SK-N-SH (cell line): ENCODE results near the gene ACTN2. TPM values are rescaled to one million over a fixed set of nuclear protein-coding genes. Genes with fewer than 3 reads are reported as not detected.

Source experiments
- CTCF ChIA-PET: fragments of 300-600, 350-600 bp; formaldehyde crosslinking; extraction: SDS; loops from one replicate; lab custom pipeline; 2021; lab: Yijun Ruan, JAX
- POLR2A ChIA-PET: fragments of 350-600 bp; sonication (Branson Sonifier 250); formaldehyde crosslinking; extraction: SDS; loops from one replicate; lab custom pipeline; 2020; ENCODE audit warnings: antibody characterized with exemption, inconsistent platforms; lab: Yijun Ruan, JAX
- DNase-seq: peaks from one replicate; pipeline ENCODE4 v3.0.0; 2012
- H2AFZ ChIP-seq: fragments of 200-600 bp; sonication (generic); 2 replicates; pipeline ENCODE4 v1.8.1; 2016; ENCODE audit warnings: antibody characterized with exemption, mild to moderate bottlenecking, low read depth
- H3F3A ChIP-seq: fragments of 200-600 bp; sonication (generic); replicated peaks from 2 replicates; pipeline ENCODE3; 2016; ENCODE audit warnings: antibody characterized with exemption, mild to moderate bottlenecking; ENCODE audit not compliant: insufficient read depth
- H3K27ac ChIP-seq, 2 experiments: fragments of 200-500 bp in 1 of 2; fragments of 200-600 bp in 1 of 2; sonication (Bioruptor generic) in 1 of 2; sonication (generic), shearing (Covaris generic) in 1 of 2; 2 replicates each; pipeline versions ENCODE4 v1.5.1 to v1.6.1; 2014 to 2016; ENCODE audit warnings: low read depth in 2 of 2, inconsistent platforms in 1 of 2, low read length in 1 of 2, mild to moderate bottlenecking in 1 of 2, mixed read lengths in 1 of 2
- H3K27me3 ChIP-seq: fragments of 200-600 bp; sonication (generic), shearing (Covaris generic); 2 replicates; pipeline ENCODE4 v1.6.1; 2016; ENCODE audit warnings: mixed run types; ENCODE audit not compliant: insufficient read depth
- H3K36me3 ChIP-seq, 2 experiments: fragments of 200-500 bp in 1 of 2; fragments of 200-600 bp in 1 of 2; sonication (Bioruptor generic) in 1 of 2; sonication (generic) in 1 of 2; replicated peaks in 1 of 2; 2 replicates each; pipeline versions ENCODE3 to v1.5.1; 2014 to 2016; ENCODE audit warnings: low read length in 1 of 2, mild to moderate bottlenecking in 1 of 2; ENCODE audit not compliant: insufficient read depth in 2 of 2, control insufficient read depth in 1 of 2
- H3K4me1 ChIP-seq, 2 experiments: fragments of 200-500 bp in 1 of 2; fragments of 200-600 bp in 1 of 2; sonication (Bioruptor generic) in 1 of 2; sonication (generic), shearing (Covaris generic) in 1 of 2; 2 replicates each; pipeline versions ENCODE4 v1.5.1 to v1.6.1; 2014 to 2016; ENCODE audit warnings: low read depth in 1 of 2, low read length in 1 of 2, mixed run types in 1 of 2; ENCODE audit not compliant: insufficient read depth in 2 of 2, control insufficient read depth in 1 of 2
- H3K4me2 ChIP-seq: fragments of 200-600 bp; sonication (generic), shearing (Covaris generic); 2 replicates; pipeline ENCODE4 v1.6.1; 2017; ENCODE audit warnings: mixed run types
- H3K4me3 ChIP-seq, 2 experiments: fragments of 200-500 bp in 1 of 2; fragments of 200-600 bp in 1 of 2; sonication (Bioruptor generic) in 1 of 2; sonication (generic), shearing (Covaris generic) in 1 of 2; 2 replicates each; pipeline versions ENCODE4 v1.5.1 to v1.8.1; 2014 to 2016; ENCODE audit warnings: low read depth in 2 of 2, inconsistent platforms in 1 of 2, low read length in 1 of 2, mild to moderate bottlenecking in 1 of 2, mixed read lengths in 1 of 2, moderate library complexity in 1 of 2
- H3K79me2 ChIP-seq: fragments of 200-600 bp; sonication (generic); 2 replicates; pipeline ENCODE4 v1.8.1; 2017; ENCODE audit warnings: mild to moderate bottlenecking; ENCODE audit not compliant: insufficient read depth
- H3K9ac ChIP-seq: fragments of 200-600 bp; sonication (generic); 2 replicates; pipeline ENCODE4 v1.6.1; 2017; ENCODE audit warnings: mixed run types
- H3K9me2 ChIP-seq: fragments of 200-600 bp; sonication (generic); 2 replicates; pipeline ENCODE4 v1.6.1; 2017; ENCODE audit warnings: mixed run types
- H3K9me3 ChIP-seq: fragments of 200-600 bp; sonication (generic); 2 replicates; pipeline ENCODE4 v1.6.1; 2017; ENCODE audit warnings: mixed run types, mild to moderate bottlenecking, moderate library complexity
- H4K20me1 ChIP-seq: fragments of 200-600 bp; sonication (generic); 2 replicates; pipeline ENCODE4 v1.6.1; 2017; ENCODE audit warnings: mild to moderate bottlenecking, mixed run types; ENCODE audit not compliant: insufficient read depth
- ELF1 ChIP-seq: IDR thresholded peaks from 2 replicates; pipeline ENCODE4 v1.4.0; 2012
- JUND ChIP-seq: IDR thresholded peaks from 2 replicates; pipeline ENCODE4 v1.4.0; 2012
- MEF2A ChIP-seq: IDR thresholded peaks from 2 replicates; pipeline ENCODE4 v1.4.0; 2012; ENCODE audit warnings: low read depth, borderline replicate concordance
- NFIC ChIP-seq: IDR thresholded peaks from 2 replicates; pipeline ENCODE4 v1.4.0; 2012; ENCODE audit warnings: borderline replicate concordance
- RAD21 ChIP-seq: IDR thresholded peaks from 2 replicates; pipeline ENCODE4 v1.6.1; 2012; ENCODE audit warnings: mild to moderate bottlenecking, low read length
- RCOR1 ChIP-seq: fragments of 150-350 bp; IDR thresholded peaks from 2 replicates; pipeline ENCODE4 v1.6.1; 2017; ENCODE audit warnings: antibody characterized with exemption, low read length
- RXRA ChIP-seq: IDR thresholded peaks from 2 replicates; pipeline ENCODE4 v1.4.0; 2012; ENCODE audit warnings: low read depth, mild to moderate bottlenecking, borderline replicate concordance
- SIN3A ChIP-seq: IDR thresholded peaks from 2 replicates; pipeline ENCODE4 v1.6.1; 2012; ENCODE audit warnings: low read depth, mild to moderate bottlenecking, low read length, moderate library complexity, borderline replicate concordance
- TCF12 ChIP-seq: IDR thresholded peaks from 2 replicates; pipeline ENCODE4 v1.4.0; 2012
- YY1 ChIP-seq: IDR thresholded peaks from 2 replicates; pipeline ENCODE4 v1.4.0; 2012; ENCODE audit warnings: low read depth, mild to moderate bottlenecking
- WGBS: methylation state at CpG from one replicate; pipeline ENCODE4 v1.1.6; 2017; ENCODE audit warnings: low lambda C conversion rate; 5-methylcytosine and 5-hydroxymethylcytosine counted together
- polyA plus RNA-seq, 3 experiments: library from polyadenylated mRNA; depleted of rRNA; stranded (reverse); fragments of >200 nt; gene quantifications; 2 replicates each; pipeline ENCODE4 v1.2.3, GENCODE V29; 2012
- TF ChIP-seq, protein P1 (sequence below): IDR thresholded peaks from 2 replicates; pipeline ENCODE4; 2012
- TF ChIP-seq, protein P2 (sequence below): IDR thresholded peaks from 2 replicates; pipeline ENCODE4 v1.4.0; 2012; ENCODE audit warnings: low read depth, borderline replicate concordance
- TF ChIP-seq, protein P3 (sequence below): fragments of 150-350 bp; IDR thresholded peaks from 2 replicates; pipeline ENCODE4 v1.6.1; 2017; ENCODE audit warnings: antibody characterized with exemption, low read length, low read depth, borderline replicate concordance
- TF ChIP-seq, protein P4 (sequence below): IDR thresholded peaks from 2 replicates; pipeline ENCODE4 v1.4.0; 2012; ENCODE audit warnings: low read depth, borderline replicate concordance

The ACTN2 gene
- polyA plus RNA-seq, 1 of the 3 experiments (the other 2 are of a cell fraction) = 0.15 TPM

DNA sequence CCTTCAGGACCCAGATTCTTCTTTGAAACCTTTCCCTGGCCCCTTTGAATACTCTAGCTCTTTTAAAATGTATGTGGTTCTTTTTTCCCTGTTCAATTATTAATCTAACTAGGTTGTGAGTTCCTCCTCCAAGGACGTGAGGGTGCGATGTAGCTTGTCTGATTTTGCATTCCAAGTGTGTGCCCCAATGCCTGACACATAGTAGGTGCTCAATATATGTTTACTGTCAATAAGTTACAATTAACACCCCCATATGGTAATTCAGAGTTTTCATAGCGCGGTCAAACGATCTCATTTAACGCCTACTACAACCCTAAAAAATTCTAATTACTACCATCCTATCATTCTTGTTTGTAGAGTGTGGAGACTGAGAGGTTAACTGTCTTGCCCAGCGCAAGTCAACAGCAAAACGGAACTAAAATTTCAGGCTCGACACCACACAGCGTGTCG is 108.3 kb downstream of the ACTN2 start:
- Histone ChIP-seq H3K9me3 (no peaks in the 10 kb centered on the region), H3K9ac (0 out of 2 replicates have a peak overlapping the region, but pooled peaks have one; percentile 33), H3F3A (peaks cover 3% of the 10 kb centered on the region), H3K4me3 (peak overlapping the region; percentile 91 to 99), H4K20me1 (no peaks in the 10 kb centered on the region), H2AFZ (peak overlapping the region; percentile 94), H3K79me2 (peaks cover 44% of the 10 kb centered on the region), H3K27me3 (no peaks in the 10 kb centered on the region), H3K4me1 (peaks cover 0 to 5% of the 10 kb centered on the region in 2 experiments; a peak in 2 of 4 replicates), H3K4me2 (peak overlapping the region; percentile 90), H3K36me3 (no peaks in the 10 kb centered on the region), H3K27ac (peak overlapping the region; percentile 53 to 69)
- POLR2A ChIA-PET = interaction anchor here (0.8 to 1.4 kb wide), 4 partner anchors 33 to 190 kb away, joined by 3 to 4 read pairs (median 3); partner anchors contain the start of gene HEATR1
- no peak for DNase-seq
- CTCF ChIA-PET = interaction anchor here (0.7 to 1.8 kb wide), 6 partner anchors 8 to 592 kb away, joined by 3 to 6 read pairs (median 4); partner anchors contain the start of gene RYR2
- 19% methylated on average over 11 of the region's 11 CpGs for WGBS
- TF ChIP-seq ELF1 = no peak
- TF ChIP-seq TCF12 = no peak
- TF ChIP-seq, protein P1, sequence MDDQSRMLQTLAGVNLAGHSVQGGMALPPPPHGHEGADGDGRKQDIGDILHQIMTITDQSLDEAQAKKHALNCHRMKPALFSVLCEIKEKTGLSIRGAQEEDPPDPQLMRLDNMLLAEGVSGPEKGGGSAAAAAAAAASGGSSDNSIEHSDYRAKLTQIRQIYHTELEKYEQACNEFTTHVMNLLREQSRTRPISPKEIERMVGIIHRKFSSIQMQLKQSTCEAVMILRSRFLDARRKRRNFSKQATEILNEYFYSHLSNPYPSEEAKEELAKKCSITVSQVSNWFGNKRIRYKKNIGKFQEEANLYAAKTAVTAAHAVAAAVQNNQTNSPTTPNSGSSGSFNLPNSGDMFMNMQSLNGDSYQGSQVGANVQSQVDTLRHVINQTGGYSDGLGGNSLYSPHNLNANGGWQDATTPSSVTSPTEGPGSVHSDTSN = no peak
- no peak for TF ChIP-seq NFIC
- no peak for TF ChIP-seq JUND
- no peak for TF ChIP-seq MEF2A
- TF ChIP-seq RCOR1 = no peak; the same call in 1 of the 2 replicates
- TF ChIP-seq, protein P2, sequence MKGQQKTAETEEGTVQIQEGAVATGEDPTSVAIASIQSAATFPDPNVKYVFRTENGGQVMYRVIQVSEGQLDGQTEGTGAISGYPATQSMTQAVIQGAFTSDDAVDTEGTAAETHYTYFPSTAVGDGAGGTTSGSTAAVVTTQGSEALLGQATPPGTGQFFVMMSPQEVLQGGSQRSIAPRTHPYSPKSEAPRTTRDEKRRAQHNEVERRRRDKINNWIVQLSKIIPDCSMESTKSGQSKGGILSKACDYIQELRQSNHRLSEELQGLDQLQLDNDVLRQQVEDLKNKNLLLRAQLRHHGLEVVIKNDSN = no peak
- TF ChIP-seq, protein P3, sequence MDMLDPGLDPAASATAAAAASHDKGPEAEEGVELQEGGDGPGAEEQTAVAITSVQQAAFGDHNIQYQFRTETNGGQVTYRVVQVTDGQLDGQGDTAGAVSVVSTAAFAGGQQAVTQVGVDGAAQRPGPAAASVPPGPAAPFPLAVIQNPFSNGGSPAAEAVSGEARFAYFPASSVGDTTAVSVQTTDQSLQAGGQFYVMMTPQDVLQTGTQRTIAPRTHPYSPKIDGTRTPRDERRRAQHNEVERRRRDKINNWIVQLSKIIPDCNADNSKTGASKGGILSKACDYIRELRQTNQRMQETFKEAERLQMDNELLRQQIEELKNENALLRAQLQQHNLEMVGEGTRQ = no peak
- no peak for TF ChIP-seq RAD21
- no peak for TF ChIP-seq SIN3A
- no peak for TF ChIP-seq YY1
- TF ChIP-seq, protein P4, sequence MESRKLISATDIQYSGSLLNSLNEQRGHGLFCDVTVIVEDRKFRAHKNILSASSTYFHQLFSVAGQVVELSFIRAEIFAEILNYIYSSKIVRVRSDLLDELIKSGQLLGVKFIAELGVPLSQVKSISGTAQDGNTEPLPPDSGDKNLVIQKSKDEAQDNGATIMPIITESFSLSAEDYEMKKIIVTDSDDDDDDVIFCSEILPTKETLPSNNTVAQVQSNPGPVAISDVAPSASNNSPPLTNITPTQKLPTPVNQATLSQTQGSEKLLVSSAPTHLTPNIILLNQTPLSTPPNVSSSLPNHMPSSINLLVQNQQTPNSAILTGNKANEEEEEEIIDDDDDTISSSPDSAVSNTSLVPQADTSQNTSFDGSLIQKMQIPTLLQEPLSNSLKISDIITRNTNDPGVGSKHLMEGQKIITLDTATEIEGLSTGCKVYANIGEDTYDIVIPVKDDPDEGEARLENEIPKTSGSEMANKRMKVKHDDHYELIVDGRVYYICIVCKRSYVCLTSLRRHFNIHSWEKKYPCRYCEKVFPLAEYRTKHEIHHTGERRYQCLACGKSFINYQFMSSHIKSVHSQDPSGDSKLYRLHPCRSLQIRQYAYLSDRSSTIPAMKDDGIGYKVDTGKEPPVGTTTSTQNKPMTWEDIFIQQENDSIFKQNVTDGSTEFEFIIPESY = no peak
- no peak for TF ChIP-seq RXRA
- TF ChIP-seq, all 33 proteins: peak for 0
- H3K9me2 ChIP-seq = no peaks in the 10 kb centered on the region
